GM20000 (cell line): ENCODE results near the gene RGS17.
"Not testable (repeated sequence)": the region's sequence is repeated elsewhere in the genome, so short reads cannot be mapped to it uniquely, and the experiment has no call there.

ENCODE experiments used
- DNase-seq: peaks from one replicate; pipeline ENCODE4 v3.0.0; 2012; ENCODE audit warnings: low spot score
- TF ChIP-seq, protein P1 (sequence below): IDR thresholded peaks from 2 replicates; pipeline ENCODE4 v1.5.1; 2012; ENCODE audit warnings: mild to moderate bottlenecking, control low read depth; ENCODE audit errors: extremely low read depth, missing control alignments

The RGS17 gene

DNA sequence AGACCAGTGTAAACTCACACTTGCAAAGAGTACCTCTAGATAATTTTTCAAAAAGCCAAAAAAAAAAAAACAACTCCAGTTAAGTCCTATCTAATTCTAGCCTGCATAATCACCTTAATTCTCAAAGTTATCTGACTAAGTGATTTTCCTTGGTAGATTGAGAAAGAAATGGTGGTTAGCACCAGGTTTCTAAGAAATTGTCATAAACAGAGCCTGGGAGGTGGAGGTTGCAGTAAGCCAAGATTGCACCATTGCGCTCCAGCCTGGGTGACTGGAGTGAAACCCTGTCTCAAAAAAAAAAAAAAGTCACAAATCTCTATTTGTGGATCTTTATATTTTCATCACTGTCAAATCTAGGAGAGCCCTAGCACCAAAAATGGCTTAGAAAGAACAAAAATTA is 157.2 kb downstream of the RGS17 start:
- DNase-seq: no peak
- TF ChIP-seq, protein P1, sequence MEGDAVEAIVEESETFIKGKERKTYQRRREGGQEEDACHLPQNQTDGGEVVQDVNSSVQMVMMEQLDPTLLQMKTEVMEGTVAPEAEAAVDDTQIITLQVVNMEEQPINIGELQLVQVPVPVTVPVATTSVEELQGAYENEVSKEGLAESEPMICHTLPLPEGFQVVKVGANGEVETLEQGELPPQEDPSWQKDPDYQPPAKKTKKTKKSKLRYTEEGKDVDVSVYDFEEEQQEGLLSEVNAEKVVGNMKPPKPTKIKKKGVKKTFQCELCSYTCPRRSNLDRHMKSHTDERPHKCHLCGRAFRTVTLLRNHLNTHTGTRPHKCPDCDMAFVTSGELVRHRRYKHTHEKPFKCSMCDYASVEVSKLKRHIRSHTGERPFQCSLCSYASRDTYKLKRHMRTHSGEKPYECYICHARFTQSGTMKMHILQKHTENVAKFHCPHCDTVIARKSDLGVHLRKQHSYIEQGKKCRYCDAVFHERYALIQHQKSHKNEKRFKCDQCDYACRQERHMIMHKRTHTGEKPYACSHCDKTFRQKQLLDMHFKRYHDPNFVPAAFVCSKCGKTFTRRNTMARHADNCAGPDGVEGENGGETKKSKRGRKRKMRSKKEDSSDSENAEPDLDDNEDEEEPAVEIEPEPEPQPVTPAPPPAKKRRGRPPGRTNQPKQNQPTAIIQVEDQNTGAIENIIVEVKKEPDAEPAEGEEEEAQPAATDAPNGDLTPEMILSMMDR: no peak

DNA sequence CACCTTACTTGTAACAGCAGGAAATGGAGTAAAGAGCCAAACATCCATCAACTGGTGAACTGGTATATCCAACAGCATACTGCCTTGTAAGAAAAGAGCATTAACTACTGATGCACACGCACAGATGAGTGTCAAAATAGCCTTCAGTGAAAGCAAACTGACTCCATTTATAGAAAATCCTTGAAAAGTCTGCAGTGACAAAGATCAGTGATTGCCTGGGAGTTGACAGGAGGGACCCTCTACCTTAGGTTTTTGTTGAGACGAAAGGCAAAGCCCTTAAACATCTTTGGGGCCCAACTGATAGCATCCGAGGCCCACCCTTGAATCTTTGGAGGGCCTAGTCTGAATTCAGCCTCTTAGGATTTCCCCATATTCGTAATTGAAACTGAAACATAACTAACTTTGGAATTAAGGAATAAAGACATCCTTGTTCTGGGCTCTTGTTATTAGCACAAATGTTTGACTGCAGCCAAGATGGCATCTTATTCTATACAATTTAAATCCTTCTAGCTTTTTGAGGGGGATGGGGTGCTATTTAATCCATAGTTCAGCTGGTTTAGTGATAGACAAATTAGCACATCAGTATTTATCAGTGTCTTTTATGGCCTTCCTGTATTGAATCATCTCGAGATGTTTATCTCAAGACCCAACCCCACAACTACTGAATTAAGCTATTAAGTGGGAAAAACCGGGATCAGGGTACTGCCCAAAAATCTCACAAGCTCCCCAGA is 161.2 kb downstream of the RGS17 start:
- DNase-seq: no peak

DNA sequence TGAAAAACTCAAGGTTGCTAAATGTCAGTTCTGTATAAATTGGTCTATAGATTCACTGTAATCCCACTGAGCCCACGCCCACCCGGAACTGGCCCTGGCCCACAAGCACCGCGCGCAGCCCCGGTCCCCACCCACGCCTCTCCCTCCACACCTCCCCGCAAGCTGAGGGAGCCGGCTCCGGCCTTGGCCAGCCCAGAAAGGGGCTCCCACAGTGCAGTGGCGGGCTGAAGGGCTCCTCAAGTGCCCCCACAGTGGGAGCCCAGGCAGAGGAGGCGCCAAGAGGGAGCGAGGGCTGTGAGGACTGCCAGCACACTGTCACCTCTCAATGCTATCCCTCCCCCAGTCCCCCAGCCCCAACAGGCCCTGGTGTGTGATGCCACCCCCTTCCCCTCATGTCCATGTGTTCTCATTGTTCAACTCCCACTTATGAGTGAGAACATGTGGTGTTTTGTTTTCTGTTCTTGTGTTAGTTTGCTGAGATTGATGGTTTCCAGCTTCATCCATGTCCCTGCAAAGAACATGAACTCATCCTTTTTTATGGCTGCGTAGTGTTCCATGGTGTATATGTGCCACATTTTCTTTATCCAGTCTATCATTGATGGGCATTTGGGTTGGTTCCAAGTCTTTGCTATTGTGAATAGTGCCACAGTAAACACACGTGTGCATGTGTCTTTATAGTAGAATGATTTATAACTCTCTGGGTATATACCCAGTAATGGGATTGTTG is 164.8 kb downstream of the RGS17 start:
- not testable (repeated sequence) for DNase-seq

More for the DNA sequence above, 161.2 kb downstream of the RGS17 start:
- TF ChIP-seq, protein P1: no peak

DNA sequence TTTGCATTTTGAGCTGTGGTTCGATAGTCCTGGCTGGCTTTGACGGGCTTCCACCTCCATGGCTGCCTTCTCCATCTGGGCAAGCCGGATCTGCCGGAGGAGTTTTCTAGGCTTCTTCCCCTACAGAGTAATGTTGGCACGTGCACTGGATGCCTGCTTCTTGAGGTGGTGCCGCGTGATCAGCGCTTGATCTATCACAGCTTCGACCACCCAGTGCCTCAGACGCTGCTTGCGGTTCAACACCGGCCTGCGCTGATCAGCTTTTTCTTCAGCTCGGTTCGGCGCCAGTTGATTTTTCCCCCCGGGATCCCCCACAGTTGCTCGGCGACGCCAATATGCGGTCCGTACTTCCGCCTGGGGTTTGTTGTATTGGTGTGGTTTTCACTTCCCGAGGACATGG is 171.7 kb downstream of the RGS17 start:
- no peak for DNase-seq
- TF ChIP-seq, protein P1: no peak

DNA sequence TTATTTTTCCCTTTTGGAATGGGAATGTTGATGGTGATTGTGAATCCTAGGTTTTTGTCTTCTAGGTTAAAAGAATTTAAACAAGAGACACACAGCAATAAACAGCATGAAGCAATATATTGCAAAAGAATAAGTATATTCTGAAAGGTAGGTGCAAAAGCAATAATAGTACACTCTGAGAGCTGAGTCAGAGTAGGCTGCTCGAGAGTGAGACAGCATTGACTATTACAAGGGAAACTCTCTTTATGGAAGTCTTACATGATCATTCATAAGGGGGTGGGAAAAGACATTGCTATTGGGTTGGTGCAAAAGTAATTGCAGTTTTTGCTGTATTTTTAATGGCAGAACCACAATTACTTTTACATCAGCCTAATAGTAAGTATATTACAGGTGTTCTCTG is 173.3 kb downstream of the RGS17 start:
- TF ChIP-seq, protein P1: no peak
- no peak for DNase-seq
